Measurements from ENCODE around the gene FIGN.

Gene FIGN

GRCh38 chr2:163646687-163647086 lies 89.1 kb downstream of the FIGN start:
- FAIRE-seq (no peak), DNase-seq (ENCODE audit: insufficient read length, low spot score) (no peak)
- TF ChIP-seq CTCF (IDR thresholded peaks at IDR 0.05; ENCODE audit: insufficient read depth, missing control alignments), result no peak

GRCh38 chr2:163644238-163644637 lies 91.6 kb downstream of the FIGN start:
- FAIRE-seq, result peak; percentile 16

GRCh38 chr2:163641986-163642385 lies 93.8 kb downstream of the FIGN start:
- no peak for TF ChIP-seq CTCF (IDR thresholded peaks at IDR 0.05; ENCODE audit: insufficient read depth, missing control alignments)
- FAIRE-seq (no peak), DNase-seq (ENCODE audit: insufficient read length, low spot score) (no peak)

More at GRCh38 chr2:163644238-163644637, 91.6 kb downstream of the FIGN start:
- no peak for DNase-seq (ENCODE audit: insufficient read length, low spot score)
- TF ChIP-seq CTCF (IDR thresholded peaks at IDR 0.05; ENCODE audit: insufficient read depth, missing control alignments), result no peak

GRCh38 chr2:163640542-163641193 lies 95.1 kb downstream of the FIGN start:
- DNase-seq (ENCODE audit: insufficient read length, low spot score) (no peak), FAIRE-seq (no peak)
- TF ChIP-seq CTCF (IDR thresholded peaks at IDR 0.05; ENCODE audit: insufficient read depth, missing control alignments), result no peak

- no peak for FAIRE-seq
- no peak for TF ChIP-seq CTCF (IDR thresholded peaks at IDR 0.05; ENCODE audit: insufficient read depth, missing control alignments)
These were observed 97.9 kb downstream of the FIGN start for GRCh38 chr2:163637871-163638270.

GRCh38 chr2:163633291-163633690 lies 102.5 kb downstream of the FIGN start:
- DNase-seq (ENCODE audit: insufficient read length, low spot score) (no peak), FAIRE-seq (no peak)
- TF ChIP-seq CTCF (IDR thresholded peaks at IDR 0.05; ENCODE audit: insufficient read depth, missing control alignments), result no peak

More at GRCh38 chr2:163637871-163638270, 97.9 kb downstream of the FIGN start:
- no peak for DNase-seq (ENCODE audit: insufficient read length, low spot score)

- FAIRE-seq, result no peak
- DNase-seq (ENCODE audit: insufficient read length, low spot score), result no peak
- no peak for TF ChIP-seq CTCF (IDR thresholded peaks at IDR 0.05; ENCODE audit: insufficient read depth, missing control alignments)
These were observed 105.0 kb downstream of the FIGN start for GRCh38 chr2:163630836-163631235.

Data from D721Med (cell line).